ENCODE results near the gene THRAP3. TPM values are rescaled to one million over a fixed set of nuclear protein-coding genes. Genes with fewer than 3 reads are reported as not detected.

Gene THRAP3, protein sequence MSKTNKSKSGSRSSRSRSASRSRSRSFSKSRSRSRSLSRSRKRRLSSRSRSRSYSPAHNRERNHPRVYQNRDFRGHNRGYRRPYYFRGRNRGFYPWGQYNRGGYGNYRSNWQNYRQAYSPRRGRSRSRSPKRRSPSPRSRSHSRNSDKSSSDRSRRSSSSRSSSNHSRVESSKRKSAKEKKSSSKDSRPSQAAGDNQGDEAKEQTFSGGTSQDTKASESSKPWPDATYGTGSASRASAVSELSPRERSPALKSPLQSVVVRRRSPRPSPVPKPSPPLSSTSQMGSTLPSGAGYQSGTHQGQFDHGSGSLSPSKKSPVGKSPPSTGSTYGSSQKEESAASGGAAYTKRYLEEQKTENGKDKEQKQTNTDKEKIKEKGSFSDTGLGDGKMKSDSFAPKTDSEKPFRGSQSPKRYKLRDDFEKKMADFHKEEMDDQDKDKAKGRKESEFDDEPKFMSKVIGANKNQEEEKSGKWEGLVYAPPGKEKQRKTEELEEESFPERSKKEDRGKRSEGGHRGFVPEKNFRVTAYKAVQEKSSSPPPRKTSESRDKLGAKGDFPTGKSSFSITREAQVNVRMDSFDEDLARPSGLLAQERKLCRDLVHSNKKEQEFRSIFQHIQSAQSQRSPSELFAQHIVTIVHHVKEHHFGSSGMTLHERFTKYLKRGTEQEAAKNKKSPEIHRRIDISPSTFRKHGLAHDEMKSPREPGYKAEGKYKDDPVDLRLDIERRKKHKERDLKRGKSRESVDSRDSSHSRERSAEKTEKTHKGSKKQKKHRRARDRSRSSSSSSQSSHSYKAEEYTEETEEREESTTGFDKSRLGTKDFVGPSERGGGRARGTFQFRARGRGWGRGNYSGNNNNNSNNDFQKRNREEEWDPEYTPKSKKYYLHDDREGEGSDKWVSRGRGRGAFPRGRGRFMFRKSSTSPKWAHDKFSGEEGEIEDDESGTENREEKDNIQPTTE
- polyA plus RNA-seq: 94.3 TPM
- long read RNA-seq, donor 1, full-length matches to known transcripts: 1 of 34 reads
- long read RNA-seq, donor 1, partial matches to known transcripts: 33 of 34 reads
- long read RNA-seq, donor 1, other reads (novel, unspliced or antisense): 0 of 34 reads
- long read RNA-seq, donor 2, full-length matches to known transcripts: 4 of 74 reads
- long read RNA-seq, donor 2, partial matches to known transcripts: 70 of 74 reads
- long read RNA-seq, donor 2, other reads (novel, unspliced or antisense): 0 of 74 reads
- long read RNA-seq, donor 3: 0 reads
- long read RNA-seq, donor 4: 0 reads
- long read RNA-seq, donor 5, partial matches to known transcripts: 36 of 36 reads
- long read RNA-seq, donor 5, other reads (novel, unspliced or antisense): 0 of 36 reads
- long read RNA-seq, donor 6, partial matches to known transcripts: 69 of 140 reads
- long read RNA-seq, donor 6, other reads (novel, unspliced or antisense): 70 of 140 reads
- long read RNA-seq, donor 7, partial matches to known transcripts: 22 of 22 reads
- long read RNA-seq, donor 7, other reads (novel, unspliced or antisense): 0 of 22 reads
- long read RNA-seq, donor 8, partial matches to known transcripts: 91 of 98 reads
- long read RNA-seq, donor 8, other reads (novel, unspliced or antisense): 7 of 98 reads
- long read RNA-seq, donor 9, partial matches to known transcripts: 156 of 156 reads
- long read RNA-seq, donor 9, other reads (novel, unspliced or antisense): 0 of 156 reads
- long read RNA-seq, donor 10, partial matches to known transcripts: 78 of 79 reads
- long read RNA-seq, donor 10, other reads (novel, unspliced or antisense): 0 of 79 reads
- long read RNA-seq, donor 11, full-length matches to known transcripts: 1 of 43 reads
- long read RNA-seq, donor 11, partial matches to known transcripts: 42 of 43 reads
- long read RNA-seq, donor 11, other reads (novel, unspliced or antisense): 0 of 43 reads

DNA sequence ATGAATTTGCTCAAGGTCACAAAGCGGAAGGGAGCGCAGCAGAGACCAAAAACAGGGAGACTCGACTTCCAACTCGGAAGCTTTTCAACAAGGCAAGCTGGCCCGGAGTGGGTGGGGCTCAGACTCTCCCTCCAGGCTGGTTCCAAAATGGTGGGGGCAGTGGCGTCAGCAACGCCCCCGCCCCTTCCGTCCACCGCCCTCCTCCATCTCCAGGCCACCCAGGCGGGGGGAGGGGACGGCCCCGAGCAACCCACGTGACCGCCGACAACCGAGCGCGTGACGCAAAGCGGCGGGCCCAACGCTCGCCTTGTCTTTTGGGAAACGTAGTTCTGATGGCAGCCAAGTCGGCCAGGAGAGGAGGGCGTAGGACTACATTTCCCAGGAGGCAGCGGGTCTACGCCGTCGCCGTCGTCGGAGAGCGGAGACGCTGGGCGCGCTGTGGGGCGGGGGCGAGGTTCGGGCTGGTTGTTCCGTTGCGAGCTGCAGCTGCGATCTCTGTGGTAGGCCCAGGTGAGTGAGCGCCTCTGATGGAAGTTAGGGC lies at the start of gene THRAP3:
TSS of gene THRAP3 (plus strand) at position 448 of the 541 bp plus-strand sequence. CDS start 58,121 bp downstream, outside the sequence.
- DNase-seq: peak; percentile 100
- H3K27me3 ChIP-seq (ENCODE audit: control insufficient read depth, insufficient read depth, low read length): no peaks in the 10 kb centered on the region
- peaks cover 11% of the 10 kb centered on the region for H3K4me1 ChIP-seq (ENCODE audit: control insufficient read depth, insufficient read depth, low read length)
- WGBS (ENCODE audit: insufficient coverage, low lambda C conversion rate): 0% methylated on average over 3 of the region's 45 CpGs
- H3K9me3 ChIP-seq (ENCODE audit: control insufficient read depth, low read depth, low read length): no peaks in the 10 kb centered on the region
- peaks cover 15% of the 10 kb centered on the region for H3K36me3 ChIP-seq (ENCODE audit: control insufficient read depth, insufficient read depth, low read length)
- H3K27ac ChIP-seq (ENCODE audit: low read length): peak within 1 kb of the TSS; percentile 97
- peak within 1 kb of the TSS; percentile 72 for H3K4me3 ChIP-seq (ENCODE audit: low read length)

- DNase-seq: no peak
- Histone ChIP-seq H3K36me3 (ENCODE audit: control insufficient read depth, insufficient read depth, low read length) (peaks cover 72% of the 10 kb centered on the region), H3K9me3 (ENCODE audit: control insufficient read depth, low read depth, low read length) (no peaks in the 10 kb centered on the region), H3K4me1 (ENCODE audit: control insufficient read depth, insufficient read depth, low read length) (peaks cover 15% of the 10 kb centered on the region), H3K27ac (ENCODE audit: low read length) (no peak overlapping the region), H3K27me3 (ENCODE audit: control insufficient read depth, insufficient read depth, low read length) (no peaks in the 10 kb centered on the region), H3K4me3 (ENCODE audit: low read length) (no peak overlapping the region)
- no CpG with 5 or more reads among the region's 11 CpGs for WGBS (ENCODE audit: insufficient coverage, low lambda C conversion rate)
Measured at GRCh38 chr1:36174713-36175112, 49.5 kb upstream of the THRAP3 start.

- Histone ChIP-seq H3K4me3 (ENCODE audit: low read length) (no peak overlapping the region), H3K4me1 (ENCODE audit: control insufficient read depth, insufficient read depth, low read length) (peaks cover 17% of the 10 kb centered on the region), H3K36me3 (ENCODE audit: control insufficient read depth, insufficient read depth, low read length) (peaks cover 75% of the 10 kb centered on the region), H3K9me3 (ENCODE audit: control insufficient read depth, low read depth, low read length) (no peaks in the 10 kb centered on the region), H3K27ac (ENCODE audit: low read length) (no peak overlapping the region), H3K27me3 (ENCODE audit: control insufficient read depth, insufficient read depth, low read length) (no peaks in the 10 kb centered on the region)
- DNase-seq: peak in 1 of 2 donors; percentile 51
- no CpG with 5 or more reads among the region's 11 CpGs for WGBS (ENCODE audit: insufficient coverage, low lambda C conversion rate)
Measured at GRCh38 chr1:36175137-36176095, 48.8 kb upstream of the THRAP3 start.

DNA sequence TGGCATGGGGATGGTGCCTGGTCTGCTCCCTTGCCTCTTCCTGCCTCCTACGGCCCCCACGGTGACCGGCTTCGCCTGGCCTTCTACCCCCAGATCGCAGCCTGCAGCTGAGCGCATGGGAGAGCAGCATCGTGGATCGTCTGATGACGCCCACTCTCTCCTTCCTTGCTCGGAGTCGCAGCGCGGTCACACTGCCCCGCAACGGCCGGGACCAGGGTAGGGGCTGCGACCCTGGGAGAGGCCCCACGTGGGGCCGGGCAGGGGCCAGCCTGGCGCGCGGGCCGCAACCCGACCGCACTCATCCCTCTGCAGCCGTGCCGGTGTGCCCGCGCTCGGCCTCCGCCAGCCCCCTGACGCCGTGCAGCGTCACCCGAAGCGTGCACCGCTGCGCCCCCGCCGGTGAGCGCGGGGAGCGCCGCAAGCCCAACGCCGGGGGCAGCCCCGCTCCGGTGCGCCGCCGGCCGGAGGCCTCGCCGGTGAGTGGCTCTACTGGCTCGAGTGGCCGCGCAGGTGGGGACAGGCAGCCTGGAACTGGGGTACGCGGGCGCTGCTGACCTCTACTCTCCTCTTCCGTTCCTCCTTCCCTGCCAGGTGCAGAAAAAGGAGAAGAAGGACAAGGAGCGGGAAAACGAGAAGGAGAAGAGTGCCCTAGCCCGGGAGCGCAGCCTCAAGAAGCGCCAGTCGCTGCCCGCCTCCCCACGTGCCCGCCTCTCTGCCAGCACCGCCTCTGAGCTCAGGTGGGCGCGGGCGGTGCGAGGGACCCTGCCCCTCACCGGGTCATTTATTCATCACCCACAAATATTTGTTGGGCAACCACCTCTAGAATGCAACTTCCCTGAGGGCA lies 47.9 kb upstream of the THRAP3 start:
- Histone ChIP-seq H3K27ac (ENCODE audit: low read length) (no peak overlapping the region), H3K36me3 (ENCODE audit: control insufficient read depth, insufficient read depth, low read length) (peaks cover 76% of the 10 kb centered on the region), H3K27me3 (ENCODE audit: control insufficient read depth, insufficient read depth, low read length) (no peaks in the 10 kb centered on the region), H3K9me3 (ENCODE audit: control insufficient read depth, low read depth, low read length) (no peaks in the 10 kb centered on the region), H3K4me3 (ENCODE audit: low read length) (no peak overlapping the region), H3K4me1 (ENCODE audit: control insufficient read depth, insufficient read depth, low read length) (peaks cover 17% of the 10 kb centered on the region)
- DNase-seq: no peak
- WGBS (ENCODE audit: insufficient coverage, low lambda C conversion rate): no CpG with 5 or more reads among the region's 76 CpGs

GRCh38 chr1:36177589-36178431 lies 46.4 kb upstream of the THRAP3 start:
- Histone ChIP-seq H3K9me3 (ENCODE audit: control insufficient read depth, low read depth, low read length) (no peaks in the 10 kb centered on the region), H3K4me1 (ENCODE audit: control insufficient read depth, insufficient read depth, low read length) (peaks cover 17% of the 10 kb centered on the region), H3K36me3 (ENCODE audit: control insufficient read depth, insufficient read depth, low read length) (peaks cover 66% of the 10 kb centered on the region), H3K27ac (ENCODE audit: low read length) (no peak overlapping the region), H3K27me3 (ENCODE audit: control insufficient read depth, insufficient read depth, low read length) (no peaks in the 10 kb centered on the region), H3K4me3 (ENCODE audit: low read length) (no peak overlapping the region)
- WGBS (ENCODE audit: insufficient coverage, low lambda C conversion rate): no CpG with 5 or more reads among the region's 33 CpGs
- no peak for DNase-seq

- Histone ChIP-seq H3K36me3 (ENCODE audit: control insufficient read depth, insufficient read depth, low read length) (peaks cover 57% of the 10 kb centered on the region), H3K27me3 (ENCODE audit: control insufficient read depth, insufficient read depth, low read length) (no peaks in the 10 kb centered on the region), H3K4me1 (ENCODE audit: control insufficient read depth, insufficient read depth, low read length) (peaks cover 17% of the 10 kb centered on the region), H3K4me3 (ENCODE audit: low read length) (peak overlapping the region; percentile 26), H3K27ac (ENCODE audit: low read length) (peak overlapping the region; percentile 83), H3K9me3 (ENCODE audit: control insufficient read depth, low read depth, low read length) (no peaks in the 10 kb centered on the region)
- DNase-seq: peak; percentile 85 to 94
- no CpG with 5 or more reads among the region's 62 CpGs for WGBS (ENCODE audit: insufficient coverage, low lambda C conversion rate)
Measured at GRCh38 chr1:36178471-36179219, 45.6 kb upstream of the THRAP3 start.

DNA sequence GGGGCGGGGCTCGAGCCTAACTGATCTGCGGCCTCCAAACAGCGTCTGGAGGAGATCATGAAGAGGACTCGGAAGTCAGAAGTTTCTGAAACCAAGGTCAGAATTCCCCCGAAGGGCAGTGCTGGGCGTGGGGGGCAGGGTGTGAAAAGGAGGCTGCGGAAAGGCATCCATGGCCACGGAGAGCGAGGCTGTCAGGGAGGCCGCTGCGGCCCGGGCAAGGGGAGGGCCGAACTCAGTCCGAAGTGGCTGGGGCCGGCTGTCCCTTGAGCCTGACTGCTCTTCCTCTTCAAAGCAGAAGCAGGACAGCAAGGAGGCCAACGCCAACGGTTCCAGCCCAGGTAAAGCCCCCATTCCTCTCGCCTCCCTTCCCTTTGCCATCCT lies 45.0 kb upstream of the THRAP3 start:
- peaks cover 17% of the 10 kb centered on the region for H3K4me1 ChIP-seq (ENCODE audit: control insufficient read depth, insufficient read depth, low read length)

More for the DNA sequence above, 45.0 kb upstream of the THRAP3 start:
- Histone ChIP-seq H3K27ac (ENCODE audit: low read length) (peak overlapping the region; percentile 83), H3K9me3 (ENCODE audit: control insufficient read depth, low read depth, low read length) (no peaks in the 10 kb centered on the region), H3K27me3 (ENCODE audit: control insufficient read depth, insufficient read depth, low read length) (no peaks in the 10 kb centered on the region), H3K36me3 (ENCODE audit: control insufficient read depth, insufficient read depth, low read length) (peaks cover 52% of the 10 kb centered on the region), H3K4me3 (ENCODE audit: low read length) (peak overlapping the region; percentile 26)
- DNase-seq: no peak
- no CpG with 5 or more reads among the region's 19 CpGs for WGBS (ENCODE audit: insufficient coverage, low lambda C conversion rate)
